ENCODE measurements around the gene MSI2. TPM values are rescaled to one million over a fixed set of nuclear protein-coding genes. Genes with fewer than 3 reads are reported as not detected.
A peak's percentile ranks its signal among the peaks of the same experiment; 100 is the strongest.
"Not testable (repeated sequence)": the region's sequence is repeated elsewhere in the genome, so short reads cannot be mapped to it uniquely, and the experiment has no call there.

The MSI2 gene
- total RNA-seq, 2 donors from 2014 or later = 23.2 to 30.9 TPM

GRCh38 chr17:57609878-57610270 lies 353.6 kb downstream of the MSI2 start:
- DNase-seq (ENCODE audit: low spot score) = no peak
- intact Hi-C loops (cut with DNase I) = no loop called here

- DNase-seq (ENCODE audit: low spot score) = peak; percentile 24
Observed at GRCh38 chr17:57612202-57613071, 356.1 kb downstream of the MSI2 start.

GRCh38 chr17:57614742-57615141 lies 358.4 kb downstream of the MSI2 start:
- no peak for DNase-seq (ENCODE audit: low spot score)

More at GRCh38 chr17:57612202-57613071, 356.1 kb downstream of the MSI2 start:
- intact Hi-C loops (cut with DNase I) = no loop called here

GRCh38 chr17:57615836-57616757 lies 359.8 kb downstream of the MSI2 start:
- peak; percentile 68 for DNase-seq (ENCODE audit: low spot score)
- intact Hi-C loops (cut with DNase I) = no loop called here

More at GRCh38 chr17:57614742-57615141, 358.4 kb downstream of the MSI2 start:
- intact Hi-C loops (cut with DNase I) = no loop called here

- intact Hi-C loops (cut with DNase I) = no loop called here
- DNase-seq (ENCODE audit: low spot score) = no peak
Observed at GRCh38 chr17:57617218-57617617, 360.9 kb downstream of the MSI2 start.

GRCh38 chr17:57619061-57619937 lies 363.0 kb downstream of the MSI2 start:
- intact Hi-C loops (cut with DNase I) = no loop called here
- DNase-seq (ENCODE audit: low spot score) = peak; percentile 53

GRCh38 chr17:57620576-57620975 lies 364.3 kb downstream of the MSI2 start:
- intact Hi-C loops (cut with DNase I) = no loop called here
- peak; percentile 38 for DNase-seq (ENCODE audit: low spot score)

- intact Hi-C loops (cut with DNase I) = not testable (repeated sequence)
- peak; percentile 26 for DNase-seq (ENCODE audit: low spot score)
Observed at GRCh38 chr17:57621791-57622190, 365.5 kb downstream of the MSI2 start.

- intact Hi-C loops (cut with DNase I) = no loop called here
- no peak for DNase-seq (ENCODE audit: low spot score)
Observed at GRCh38 chr17:57622306-57622682, 366.0 kb downstream of the MSI2 start.

GRCh38 chr17:57622683-57623433 lies 366.5 kb downstream of the MSI2 start:
- peak; percentile 54 for DNase-seq (ENCODE audit: low spot score)
- intact Hi-C loops (cut with DNase I) = no loop called here

- intact Hi-C loops (cut with DNase I) = no loop called here
- DNase-seq (ENCODE audit: low spot score) = peak; percentile 41
Observed at GRCh38 chr17:57623620-57624019, 367.3 kb downstream of the MSI2 start.

GRCh38 chr17:57624386-57624785 lies 368.1 kb downstream of the MSI2 start:
- peak; percentile 23 for DNase-seq (ENCODE audit: low spot score)
- intact Hi-C loops (cut with DNase I) = no loop called here

- intact Hi-C loops (cut with DNase I) = no loop called here
- DNase-seq (ENCODE audit: low spot score) = no peak
Observed at GRCh38 chr17:57625511-57625910, 369.2 kb downstream of the MSI2 start.

GRCh38 chr17:57625957-57626356 lies 369.6 kb downstream of the MSI2 start:
- intact Hi-C loops (cut with DNase I) = no loop called here
- no peak for DNase-seq (ENCODE audit: low spot score)

- intact Hi-C loops (cut with DNase I) = no loop called here
Observed at GRCh38 chr17:57626520-57627210, 370.3 kb downstream of the MSI2 start.

GRCh38 chr17:57627591-57627990 lies 371.3 kb downstream of the MSI2 start:
- DNase-seq (ENCODE audit: low spot score) = peak; percentile 59
- intact Hi-C loops (cut with DNase I) = no loop called here

More at GRCh38 chr17:57626520-57627210, 370.3 kb downstream of the MSI2 start:
- peak; percentile 62 for DNase-seq (ENCODE audit: low spot score)

GRCh38 chr17:57628421-57628820 lies 372.1 kb downstream of the MSI2 start:
- DNase-seq (ENCODE audit: low spot score) = peak; percentile 62
- intact Hi-C loops (cut with DNase I) = no loop called here

GRCh38 chr17:57629470-57629869 lies 373.1 kb downstream of the MSI2 start:
- peak; percentile 65 for DNase-seq (ENCODE audit: low spot score)
- intact Hi-C loops (cut with DNase I) = no loop called here
